ENCODE data around the gene ABCC1.
"Not testable (repeated sequence)": the region's sequence is repeated elsewhere in the genome, so short reads cannot be mapped to it uniquely, and the experiment has no call there.

Gene ABCC1

GRCh38 chr16:15975172-15975571, 25.8 kb downstream of the ABCC1 start:
- Histone ChIP-seq H3K4me2 (no peak overlapping the region), H3K36me3 (peaks cover 100% of the 10 kb centered on the region)

GRCh38 chr16:15976225-15976812, 26.9 kb downstream of the ABCC1 start:
- TF ChIP-seq Cebpa-rat (IDR thresholded peaks at IDR 0.05): no peak
- Histone ChIP-seq H3K4me1 (no peaks in the 10 kb centered on the region), H3K27ac (no peak overlapping the region), H3K4me2 (no peak overlapping the region), H4K20me1 (peaks cover 67% of the 10 kb centered on the region), H3K9ac (no peak overlapping the region), H3K4me3 (no peak overlapping the region), H3K27me3 (no peaks in the 10 kb centered on the region), H3K9me3 (peaks cover 98% of the 10 kb centered on the region), H3K36me3 (peaks cover 100% of the 10 kb centered on the region)

More at GRCh38 chr16:15975172-15975571, 25.8 kb downstream of the ABCC1 start:
- Histone ChIP-seq H3K9me3 (peaks cover 98% of the 10 kb centered on the region), H3K4me3 (no peak overlapping the region), H3K9ac (no peak overlapping the region), H3K4me1 (no peaks in the 10 kb centered on the region), H4K20me1 (peaks cover 67% of the 10 kb centered on the region), H3K27ac (no peak overlapping the region), H3K27me3 (no peaks in the 10 kb centered on the region)
- no peak for TF ChIP-seq Cebpa-rat (IDR thresholded peaks at IDR 0.05)

GRCh38 chr16:15976929-15977637, 27.7 kb downstream of the ABCC1 start:
- Histone ChIP-seq H3K4me2 (no peak overlapping the region), H3K36me3 (peaks cover 100% of the 10 kb centered on the region), H3K9me3 (peaks cover 98% of the 10 kb centered on the region), H3K4me1 (no peaks in the 10 kb centered on the region), H4K20me1 (peaks cover 65% of the 10 kb centered on the region), H3K4me3 (peak overlapping the region; percentile 25; the same call in 1 of the 2 replicates), H3K27ac (no peak overlapping the region), H3K9ac (no peak overlapping the region), H3K27me3 (no peaks in the 10 kb centered on the region)
- TF ChIP-seq Cebpa-rat (IDR thresholded peaks at IDR 0.05): no peak

GRCh38 chr16:15979801-15980200, 30.4 kb downstream of the ABCC1 start:
- Histone ChIP-seq H3K4me2 (no peak overlapping the region), H3K4me3 (no peak overlapping the region), H3K9ac (no peak overlapping the region), H3K27ac (no peak overlapping the region), H4K20me1 (peaks cover 64% of the 10 kb centered on the region), H3K27me3 (no peaks in the 10 kb centered on the region), H3K36me3 (peaks cover 98% of the 10 kb centered on the region), H3K9me3 (peaks cover 85% of the 10 kb centered on the region), H3K4me1 (no peaks in the 10 kb centered on the region)
- TF ChIP-seq Cebpa-rat (IDR thresholded peaks at IDR 0.05): no peak

- peaks cover 80% of the 10 kb centered on the region for H3K9me3 ChIP-seq
- no peak overlapping the region for H3K9ac ChIP-seq
- H3K27ac ChIP-seq: no peak overlapping the region
- TF ChIP-seq Cebpa-rat (IDR thresholded peaks at IDR 0.05): no peak
- peak overlapping the region; percentile 33; the same call in 1 of the 2 replicates for H3K4me3 ChIP-seq
- no peak overlapping the region for H3K4me2 ChIP-seq
- peaks cover 64% of the 10 kb centered on the region for H4K20me1 ChIP-seq
- H3K4me1 ChIP-seq: no peaks in the 10 kb centered on the region
- H3K36me3 ChIP-seq: peaks cover 94% of the 10 kb centered on the region
- no peaks in the 10 kb centered on the region for H3K27me3 ChIP-seq
Observed at GRCh38 chr16:15980329-15980728, 30.9 kb downstream of the ABCC1 start.

- no peak overlapping the region for H3K4me2 ChIP-seq
- no peaks in the 10 kb centered on the region for H3K27me3 ChIP-seq
- H3K4me3 ChIP-seq: peak overlapping the region; percentile 33
- H3K9me3 ChIP-seq: peaks cover 69% of the 10 kb centered on the region
- H3K4me1 ChIP-seq: no peaks in the 10 kb centered on the region
- peaks cover 93% of the 10 kb centered on the region for H3K36me3 ChIP-seq
- no peak for TF ChIP-seq Cebpa-rat (IDR thresholded peaks at IDR 0.05)
- H3K9ac ChIP-seq: no peak overlapping the region
- no peak overlapping the region for H3K27ac ChIP-seq
- peaks cover 64% of the 10 kb centered on the region for H4K20me1 ChIP-seq
Observed at GRCh38 chr16:15981382-15981781, 32.0 kb downstream of the ABCC1 start.

GRCh38 chr16:15982194-15982915, 32.9 kb downstream of the ABCC1 start:
- not testable (repeated sequence) for H3K27ac ChIP-seq, H3K4me2 ChIP-seq, H3K27me3 ChIP-seq, H3K4me1 ChIP-seq, H3K4me3 ChIP-seq, H3K9ac ChIP-seq
- Histone ChIP-seq H3K9me3 (peaks cover 60% of the 10 kb centered on the region), H4K20me1 (peaks cover 64% of the 10 kb centered on the region), H3K36me3 (peaks cover 89% of the 10 kb centered on the region)

- peaks cover 44% of the 10 kb centered on the region for H3K9me3 ChIP-seq
- peaks cover 20% of the 10 kb centered on the region for H3K4me1 ChIP-seq
- no peak overlapping the region for H3K27ac ChIP-seq
- no peaks in the 10 kb centered on the region for H3K27me3 ChIP-seq
- H3K4me2 ChIP-seq: no peak overlapping the region
- no peak overlapping the region for H3K4me3 ChIP-seq
- H3K36me3 ChIP-seq: peaks cover 73% of the 10 kb centered on the region
- no peak for TF ChIP-seq Cebpa-rat (IDR thresholded peaks at IDR 0.05)
- peaks cover 78% of the 10 kb centered on the region for H4K20me1 ChIP-seq
- no peak overlapping the region for H3K9ac ChIP-seq
Observed at GRCh38 chr16:15983898-15984297, 34.5 kb downstream of the ABCC1 start.

- TF ChIP-seq Cebpa-rat (IDR thresholded peaks at IDR 0.05): no peak
- Histone ChIP-seq H3K9me3 (peaks cover 32% of the 10 kb centered on the region), H3K27me3 (no peaks in the 10 kb centered on the region), H3K27ac (no peak overlapping the region), H4K20me1 (peaks cover 90% of the 10 kb centered on the region), H3K9ac (no peak overlapping the region), H3K36me3 (peaks cover 61% of the 10 kb centered on the region), H3K4me3 (no peak overlapping the region), H3K4me2 (no peak overlapping the region), H3K4me1 (peaks cover 33% of the 10 kb centered on the region)
Observed at GRCh38 chr16:15985144-15985543, 35.7 kb downstream of the ABCC1 start.

- Histone ChIP-seq H3K9me3 (peaks cover 21% of the 10 kb centered on the region), H3K27ac (no peak overlapping the region), H3K36me3 (peaks cover 56% of the 10 kb centered on the region), H3K4me1 (peaks cover 44% of the 10 kb centered on the region), H4K20me1 (peaks cover 90% of the 10 kb centered on the region), H3K4me3 (no peak overlapping the region), H3K4me2 (no peak overlapping the region), H3K27me3 (no peaks in the 10 kb centered on the region), H3K9ac (no peak overlapping the region)
- no peak for TF ChIP-seq Cebpa-rat (IDR thresholded peaks at IDR 0.05)
Observed at GRCh38 chr16:15986261-15986660, 36.8 kb downstream of the ABCC1 start.

All from BLaER1 (cell line).